A549 (cell line): ENCODE data around the gene TTYH2.

Experiments
- EHMT2 ChIP-seq: fragments of 200-600 bp; sonication (generic); IDR thresholded peaks from 2 replicates; pipeline ENCODE4 v1.6.1; 2016; ENCODE audit warnings: antibody characterized with exemption, low read depth, mild to moderate bottlenecking, moderate library complexity
- EP300 ChIP-seq, 2 experiments: fragments of >200 bp; sonication (Bioruptor Twin); formaldehyde crosslinking; IDR thresholded peaks; 2 replicates in 1 of 2; 3 replicates in 1 of 2; pipeline ENCODE4 v1.6.1; 2016 to 2017
- POLR2A ChIP-seq: IDR thresholded peaks from 2 replicates; pipeline ENCODE4 v1.6.1; 2012; ENCODE audit warnings: mild to moderate bottlenecking, low read length
- TF ChIP-seq, protein P1 (sequence below): fragments of >200 bp; sonication (Bioruptor Twin); formaldehyde crosslinking; IDR thresholded peaks from 3 replicates; pipeline ENCODE4 v1.5.1; 2016

- TF ChIP-seq, protein P1, sequence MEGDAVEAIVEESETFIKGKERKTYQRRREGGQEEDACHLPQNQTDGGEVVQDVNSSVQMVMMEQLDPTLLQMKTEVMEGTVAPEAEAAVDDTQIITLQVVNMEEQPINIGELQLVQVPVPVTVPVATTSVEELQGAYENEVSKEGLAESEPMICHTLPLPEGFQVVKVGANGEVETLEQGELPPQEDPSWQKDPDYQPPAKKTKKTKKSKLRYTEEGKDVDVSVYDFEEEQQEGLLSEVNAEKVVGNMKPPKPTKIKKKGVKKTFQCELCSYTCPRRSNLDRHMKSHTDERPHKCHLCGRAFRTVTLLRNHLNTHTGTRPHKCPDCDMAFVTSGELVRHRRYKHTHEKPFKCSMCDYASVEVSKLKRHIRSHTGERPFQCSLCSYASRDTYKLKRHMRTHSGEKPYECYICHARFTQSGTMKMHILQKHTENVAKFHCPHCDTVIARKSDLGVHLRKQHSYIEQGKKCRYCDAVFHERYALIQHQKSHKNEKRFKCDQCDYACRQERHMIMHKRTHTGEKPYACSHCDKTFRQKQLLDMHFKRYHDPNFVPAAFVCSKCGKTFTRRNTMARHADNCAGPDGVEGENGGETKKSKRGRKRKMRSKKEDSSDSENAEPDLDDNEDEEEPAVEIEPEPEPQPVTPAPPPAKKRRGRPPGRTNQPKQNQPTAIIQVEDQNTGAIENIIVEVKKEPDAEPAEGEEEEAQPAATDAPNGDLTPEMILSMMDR: no peak
- no peak for TF ChIP-seq POLR2A
- no peak for TF ChIP-seq EHMT2
- no peak for TF ChIP-seq EP300 (IDR thresholded peaks at IDR 0.05)
Measured at GRCh38 chr17:74245871-74246270, 32.5 kb downstream of the TTYH2 start.
